ENCODE data around the gene SMTN. TPM values are rescaled to one million over a fixed set of nuclear protein-coding genes. Genes with fewer than 3 reads are reported as not detected.
"Not testable (repeated sequence)": the region's sequence is repeated elsewhere in the genome, so short reads cannot be mapped to it uniquely, and the experiment has no call there.

SMTN gene
- total and polyA plus RNA-seq, 3 donors from 2014 or later, result 31.6 to 52.5 (median 50.1) TPM

DNA sequence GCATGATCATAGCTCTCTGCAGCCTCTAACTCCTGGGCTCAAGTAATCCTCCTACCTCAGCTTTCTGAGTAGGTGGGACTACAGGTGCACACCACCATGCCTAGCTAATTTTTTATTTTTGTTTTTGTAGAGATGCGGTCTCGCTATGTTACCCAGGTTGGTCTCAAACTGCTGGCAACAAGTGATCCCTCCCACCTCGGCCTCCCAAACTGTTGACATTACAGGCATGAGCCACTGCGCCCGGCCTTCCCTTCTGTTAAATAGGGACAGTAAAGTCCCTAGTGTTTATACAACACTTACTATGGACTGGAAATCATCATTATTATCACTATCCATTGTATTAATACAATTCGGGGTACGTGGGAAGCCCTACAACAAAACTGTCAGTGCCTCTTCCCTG is 13.6 kb downstream of the SMTN start:
- WGBS, 2 donors, result 91 to 92% methylated on average over 7 of the region's 7 CpGs
- intact Hi-C loops (cut with DNase I; ENCODE audit: low total_unique reads), result loop anchor here (10.0 kb wide), 1 partner anchor 50 kb away; the partner anchor contains the start of gene PLA2G3
- H3K4me1 ChIP-seq, result no peaks in the 10 kb centered on the region
- no peak for DNase-seq
- no peak for TF ChIP-seq POLR2A (IDR thresholded peaks at IDR 0.05)
- TF ChIP-seq, protein P1, sequence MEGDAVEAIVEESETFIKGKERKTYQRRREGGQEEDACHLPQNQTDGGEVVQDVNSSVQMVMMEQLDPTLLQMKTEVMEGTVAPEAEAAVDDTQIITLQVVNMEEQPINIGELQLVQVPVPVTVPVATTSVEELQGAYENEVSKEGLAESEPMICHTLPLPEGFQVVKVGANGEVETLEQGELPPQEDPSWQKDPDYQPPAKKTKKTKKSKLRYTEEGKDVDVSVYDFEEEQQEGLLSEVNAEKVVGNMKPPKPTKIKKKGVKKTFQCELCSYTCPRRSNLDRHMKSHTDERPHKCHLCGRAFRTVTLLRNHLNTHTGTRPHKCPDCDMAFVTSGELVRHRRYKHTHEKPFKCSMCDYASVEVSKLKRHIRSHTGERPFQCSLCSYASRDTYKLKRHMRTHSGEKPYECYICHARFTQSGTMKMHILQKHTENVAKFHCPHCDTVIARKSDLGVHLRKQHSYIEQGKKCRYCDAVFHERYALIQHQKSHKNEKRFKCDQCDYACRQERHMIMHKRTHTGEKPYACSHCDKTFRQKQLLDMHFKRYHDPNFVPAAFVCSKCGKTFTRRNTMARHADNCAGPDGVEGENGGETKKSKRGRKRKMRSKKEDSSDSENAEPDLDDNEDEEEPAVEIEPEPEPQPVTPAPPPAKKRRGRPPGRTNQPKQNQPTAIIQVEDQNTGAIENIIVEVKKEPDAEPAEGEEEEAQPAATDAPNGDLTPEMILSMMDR (IDR thresholded peaks at IDR 0.05), result no peak
- H3K9me3 ChIP-seq, result no peaks in the 10 kb centered on the region
- H3K27me3 ChIP-seq, result no peaks in the 10 kb centered on the region
- no peaks in the 10 kb centered on the region for H3K36me3 ChIP-seq (ENCODE audit: low read depth, missing control alignments)
- no peak overlapping the region for H3K27ac ChIP-seq
- H3K4me3 ChIP-seq, result no peak overlapping the region

DNA sequence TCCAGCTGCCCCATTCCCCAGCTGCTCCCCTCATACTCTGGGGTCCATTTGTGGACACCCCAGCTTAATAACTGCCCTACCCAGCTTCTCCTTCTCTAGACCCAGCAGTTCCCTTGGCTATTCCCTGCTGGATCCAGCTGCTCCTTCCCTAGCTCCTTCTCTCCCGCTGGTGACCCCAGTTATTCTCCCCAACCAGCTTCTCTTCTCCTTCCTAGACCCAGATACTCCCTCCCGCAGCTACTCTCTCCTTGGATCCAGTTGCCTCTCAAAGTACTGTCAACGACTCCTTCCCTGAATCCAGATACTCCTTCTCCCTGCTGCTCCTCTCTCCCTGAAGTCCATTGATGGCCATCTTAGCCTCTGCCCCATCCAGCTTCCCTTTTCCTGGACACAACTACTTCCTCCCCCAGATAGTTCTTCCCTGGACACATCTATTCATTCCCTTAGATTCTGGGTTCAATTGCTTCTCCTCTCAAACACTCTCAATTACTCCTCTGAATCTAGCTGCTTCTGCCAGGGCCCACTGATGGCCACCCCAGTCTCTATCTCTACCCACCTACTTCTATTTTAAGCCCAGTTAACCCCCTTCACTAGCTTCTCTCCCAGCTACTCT is 14.6 kb downstream of the SMTN start:
- 91 to 96% methylated on average over 3 of the region's 3 CpGs for WGBS, 2 donors
- no peak for DNase-seq
- TF ChIP-seq, protein P1 (IDR thresholded peaks at IDR 0.05), result no peak
- TF ChIP-seq POLR2A (IDR thresholded peaks at IDR 0.05), result no peak
- H3K27me3 ChIP-seq, result no peaks in the 10 kb centered on the region
- H3K4me1 ChIP-seq, result no peaks in the 10 kb centered on the region
- H3K4me3 ChIP-seq, result no peak overlapping the region
- intact Hi-C loops (cut with DNase I; ENCODE audit: low total_unique reads), result loop anchor here (10.0 kb wide), 1 partner anchor 49 kb away; the partner anchor contains the start of gene PLA2G3
- no peaks in the 10 kb centered on the region for H3K9me3 ChIP-seq
- no peak overlapping the region for H3K27ac ChIP-seq
- H3K36me3 ChIP-seq (ENCODE audit: low read depth, missing control alignments), result no peaks in the 10 kb centered on the region

DNA sequence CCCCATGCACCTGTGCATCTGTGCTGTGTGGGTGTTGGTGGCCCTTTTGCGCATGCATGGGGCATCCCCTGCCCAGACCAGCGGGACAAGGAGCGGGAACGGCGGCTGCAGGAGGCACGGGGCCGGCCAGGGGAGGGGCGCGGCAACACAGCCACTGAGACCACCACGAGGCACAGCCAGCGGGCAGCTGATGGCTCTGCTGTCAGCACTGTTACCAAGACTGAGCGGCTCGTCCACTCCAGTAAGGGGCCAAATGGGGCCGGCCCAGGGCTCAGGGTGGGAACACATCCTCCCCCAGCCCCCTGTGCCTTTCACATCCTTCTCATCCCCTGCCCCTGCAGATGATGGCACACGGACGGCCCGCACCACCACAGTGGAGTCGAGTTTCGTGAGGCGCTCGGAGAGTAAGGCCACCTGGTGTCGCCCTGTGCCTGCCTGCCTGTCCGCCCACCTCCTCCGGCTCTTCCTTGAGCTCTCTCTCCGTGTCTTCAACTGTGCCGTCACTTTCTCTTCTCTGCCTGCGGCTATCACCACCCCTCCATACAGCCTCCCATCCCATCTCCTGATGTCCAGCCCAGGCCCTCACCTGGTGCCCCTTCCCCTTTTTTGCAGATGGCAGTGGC is 15.7 kb downstream of the SMTN start:
- 91 to 92% methylated on average over 22 to 24 of the region's 27 CpGs for WGBS, 2 donors
- Histone ChIP-seq H3K4me3 (no peak overlapping the region), H3K27ac (no peak overlapping the region)

DNA sequence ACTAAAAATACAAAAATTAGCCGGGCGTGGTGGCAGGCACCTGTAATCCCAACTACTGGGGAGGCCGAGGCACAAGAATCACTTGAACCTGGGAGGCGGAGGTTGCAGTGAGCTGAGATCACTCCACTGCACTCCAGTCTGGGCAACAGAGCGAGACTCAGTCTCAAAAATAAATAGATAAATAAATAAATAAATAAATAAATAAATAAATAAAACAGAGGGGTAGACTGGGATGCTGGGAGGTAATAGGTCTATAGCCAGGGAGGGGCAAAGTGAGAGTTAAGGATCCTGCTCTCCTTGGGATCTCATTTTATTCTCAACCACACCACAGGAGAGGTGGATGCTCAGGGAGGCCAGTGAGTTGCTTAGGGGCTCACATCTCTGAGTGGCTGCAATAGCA is 16.4 kb downstream of the SMTN start:
- not testable (repeated sequence) for DNase-seq; H3K4me3 ChIP-seq; H3K36me3 ChIP-seq (ENCODE audit: low read depth, missing control alignments); H3K9me3 ChIP-seq; H3K4me1 ChIP-seq; H3K27me3 ChIP-seq; H3K27ac ChIP-seq
- 97 to 100% methylated on average over 5 of the region's 5 CpGs for WGBS, 2 donors
- intact Hi-C loops (cut with DNase I; ENCODE audit: low total_unique reads), result loop anchor here (10.0 kb wide), 1 partner anchor 47 kb away; the partner anchor contains the start of gene PLA2G3

More for the DNA sequence above, 15.7 kb downstream of the SMTN start:
- intact Hi-C loops (cut with DNase I; ENCODE audit: low total_unique reads), result loop anchor here (10.0 kb wide), 1 partner anchor 48 kb away; the partner anchor contains the start of gene PLA2G3
- no peak for TF ChIP-seq POLR2A (IDR thresholded peaks at IDR 0.05)
- TF ChIP-seq, protein P1 (IDR thresholded peaks at IDR 0.05), result no peak
- H3K36me3 ChIP-seq (ENCODE audit: low read depth, missing control alignments), result no peaks in the 10 kb centered on the region
- H3K27me3 ChIP-seq, result no peaks in the 10 kb centered on the region
- DNase-seq, result no peak
- H3K9me3 ChIP-seq, result no peaks in the 10 kb centered on the region
- H3K4me1 ChIP-seq, result no peaks in the 10 kb centered on the region

DNA sequence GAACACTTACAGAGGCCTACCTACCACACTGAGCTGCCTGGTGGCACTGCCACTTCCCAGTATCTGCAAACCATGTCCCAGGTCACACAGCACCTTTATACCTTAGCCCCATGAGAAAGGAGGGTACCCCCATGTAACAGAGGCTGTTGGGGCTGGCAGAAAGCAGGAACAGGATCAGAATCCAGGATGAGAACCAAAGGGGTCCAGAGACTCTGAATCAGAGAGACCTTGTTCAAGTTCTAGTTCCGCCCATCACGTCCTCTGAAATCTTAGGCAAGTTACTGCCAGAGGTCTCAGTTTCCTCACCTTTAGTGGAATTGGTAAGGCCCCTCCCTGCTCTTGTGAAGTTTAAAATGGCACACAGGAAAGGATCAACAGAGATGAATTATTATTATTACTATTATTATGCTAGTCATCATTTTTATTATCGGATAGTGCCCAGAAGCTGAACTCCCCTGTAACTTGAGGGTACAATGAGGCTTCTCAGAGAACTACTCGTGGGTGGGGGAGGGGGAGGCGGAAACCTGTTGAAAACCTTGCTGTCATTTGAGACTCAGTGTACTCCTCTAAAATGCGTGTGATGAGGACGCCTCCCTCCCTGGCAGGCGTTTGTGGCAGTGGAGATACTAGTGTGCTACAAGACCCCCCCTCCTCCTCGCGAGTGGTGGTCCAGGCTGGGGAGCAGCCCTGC is 17.0 kb downstream of the SMTN start:
- Histone ChIP-seq H3K36me3 (ENCODE audit: low read depth, missing control alignments) (no peaks in the 10 kb centered on the region), H3K27ac (no peak overlapping the region), H3K4me3 (peak overlapping the region in 1 of 2 donors; percentile 10), H3K27me3 (no peaks in the 10 kb centered on the region), H3K9me3 (no peaks in the 10 kb centered on the region), H3K4me1 (no peaks in the 10 kb centered on the region)
- no peak for TF ChIP-seq POLR2A (IDR thresholded peaks at IDR 0.05)
- TF ChIP-seq, protein P1 (IDR thresholded peaks at IDR 0.05), result no peak
- intact Hi-C loops (cut with DNase I; ENCODE audit: low total_unique reads), result loop anchor here (10.0 kb wide), 1 partner anchor 47 kb away; the partner anchor contains the start of gene PLA2G3
- 65 to 87% methylated on average over 4 to 10 of the region's 10 CpGs for WGBS, 2 donors
- no peak for DNase-seq

Measured in testis (tissue), 3 donors.